NT2/D1 (cell line): ENCODE results near the gene ACTL10.

Experiments
- YY1 ChIP-seq: IDR thresholded peaks from 2 replicates; pipeline ENCODE4 v1.6.1; 2011; ENCODE audit not compliant: insufficient read length, insufficient read depth
- ZNF274 ChIP-seq: IDR thresholded peaks from 2 replicates; pipeline ENCODE4 v1.6.1; 2011; ENCODE audit warnings: mild to moderate bottlenecking, low read depth, low read length

DNA sequence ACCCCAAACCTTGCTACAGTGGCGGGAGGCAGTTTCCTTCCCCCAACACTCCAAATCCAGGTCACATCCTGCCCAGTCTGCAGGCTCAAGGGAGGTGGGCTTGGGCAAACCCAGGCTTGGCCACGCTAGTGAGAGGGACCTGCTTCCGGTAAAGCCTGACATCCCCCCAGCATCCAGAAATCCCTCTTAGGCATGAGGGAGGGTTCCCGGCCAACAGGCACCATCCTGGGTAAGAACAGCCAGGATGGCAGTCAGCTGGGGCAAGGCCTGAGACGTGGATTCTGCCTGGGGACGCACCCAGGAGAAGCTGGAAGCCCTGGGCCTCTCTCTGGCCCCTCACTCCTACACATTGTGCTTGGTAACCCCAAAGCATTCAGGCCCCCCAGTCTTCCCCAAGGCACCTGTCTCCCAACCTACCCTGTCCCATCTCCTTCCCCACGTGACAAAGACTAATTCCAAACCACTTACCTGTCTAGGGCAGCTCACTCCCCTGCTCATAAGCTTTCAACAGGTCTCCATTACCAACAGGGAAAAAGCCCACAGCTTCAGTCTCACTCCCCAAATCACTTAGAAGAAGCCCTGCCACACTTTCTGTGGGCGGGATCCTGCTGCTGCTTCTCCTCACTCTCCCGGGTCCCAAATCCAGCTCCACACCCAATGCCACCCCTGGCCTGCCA is 2.5 kb upstream of the ACTL10 start:
- TF ChIP-seq ZNF274 (no peak), YY1 (no peak)
